Medulla oblongata (tissue), 1 donor: ENCODE results near the gene ZNF446.
"Not testable (repeated sequence)": the region's sequence is repeated elsewhere in the genome, so short reads cannot be mapped to it uniquely, and the experiment has no call there.

Experiments used
- DNase-seq: peaks from one replicate; pipeline ENCODE4 v3.0.0-alpha.2; 2015; ENCODE audit errors: extremely low spot score

ZNF446 gene

GRCh38 chr19:58499021-58499927 lies 23.1 kb downstream of the ZNF446 start:
- DNase-seq = peak; percentile 99

- DNase-seq = no peak
Measured at GRCh38 chr19:58500242-58500641, 24.1 kb downstream of the ZNF446 start.

GRCh38 chr19:58507602-58508223 lies 31.6 kb downstream of the ZNF446 start:
- not testable (repeated sequence) for DNase-seq

GRCh38 chr19:58509731-58510083 lies 33.6 kb downstream of the ZNF446 start:
- DNase-seq = no peak

GRCh38 chr19:58510084-58510862 lies 34.1 kb downstream of the ZNF446 start:
- DNase-seq = no peak

- DNase-seq = no peak
Measured at GRCh38 chr19:58511353-58512208, 35.4 kb downstream of the ZNF446 start, which contains the start of gene SLC27A5. Gene SLC27A5, minus strand, starts transcription at chr19:58511992. Its CDS starts 37 bp downstream, at chr19:58511955.

- DNase-seq = no peak
Measured at GRCh38 chr19:58513213-58513693, 37.1 kb downstream of the ZNF446 start.

GRCh38 chr19:58513694-58514563 lies 37.8 kb downstream of the ZNF446 start:
- peak; percentile 77 for DNase-seq

GRCh38 chr19:58514564-58515022 lies 38.4 kb downstream of the ZNF446 start:
- DNase-seq = no peak

- DNase-seq = no peak
Measured at GRCh38 chr19:58515259-58515658, 39.1 kb downstream of the ZNF446 start.

GRCh38 chr19:58516246-58516836 lies 40.2 kb downstream of the ZNF446 start:
- DNase-seq = no peak

- no peak for DNase-seq
Measured at GRCh38 chr19:58516964-58517833, 41.0 kb downstream of the ZNF446 start.

GRCh38 chr19:58518256-58519086 lies 42.3 kb downstream of the ZNF446 start:
- DNase-seq = no peak

- DNase-seq = peak; percentile 60
Measured at GRCh38 chr19:58519087-58519354, 42.9 kb downstream of the ZNF446 start.

- peak; percentile 96 for DNase-seq
Measured at GRCh38 chr19:58519355-58520256, 43.5 kb downstream of the ZNF446 start, which contains the start of gene ZBTB45. Gene ZBTB45, minus strand, starts transcription at chr19:58519810. Its CDS starts 2,137 bp downstream, at chr19:58517673.

GRCh38 chr19:58520257-58520599 lies 44.1 kb downstream of the ZNF446 start:
- no peak for DNase-seq

- no peak for DNase-seq
Measured at GRCh38 chr19:58521651-58522050, 45.5 kb downstream of the ZNF446 start.
